OCI-LY3 (cell line): ENCODE results near the gene MTMR2.

ENCODE experiments used
- H2AFZ ChIP-seq: fragments of 200-600, 300-600 bp; shearing (Covaris generic); 2 replicates; pipeline ENCODE4 v1.6.0; 2014; ENCODE audit warnings: antibody characterized with exemption, low read depth, low read length
- H3K27ac ChIP-seq: fragments of 200-600, 300-600 bp; sonication (generic); 2 replicates; pipeline ENCODE4 v1.5.1; 2014; ENCODE audit warnings: mild to moderate bottlenecking, low read length, moderate library complexity, mixed read lengths
- H3K27me3 ChIP-seq: fragments of 200-600, 300-600 bp; sonication (generic); 2 replicates; pipeline ENCODE4 v1.6.1; 2014; ENCODE audit warnings: low read depth, low read length, mixed read lengths
- H3K36me3 ChIP-seq: fragments of 200-600, 300-600 bp; sonication (generic); replicated peaks from 2 replicates; pipeline ENCODE3; 2014; ENCODE audit warnings: low read depth, low read length, mixed read lengths
- H3K4me1 ChIP-seq: fragments of 300-600, 200-600 bp; sonication (generic); 2 replicates; pipeline ENCODE4 v1.6.1; 2014; ENCODE audit warnings: low read length, mixed read lengths
- H3K4me2 ChIP-seq: fragments of 200-600, 300-600 bp; sonication (generic); 2 replicates; pipeline ENCODE4 v1.6.1; 2014; ENCODE audit warnings: low read length, mixed read lengths
- H3K4me3 ChIP-seq: fragments of 300-600, 200-600 bp; sonication (generic); 2 replicates; pipeline ENCODE4 v1.5.1; 2014; ENCODE audit warnings: antibody characterized with exemption, mild to moderate bottlenecking, low read length, moderate library complexity
- H3K79me2 ChIP-seq: fragments of 300-600, 200-600 bp; shearing (Covaris generic); 2 replicates; pipeline ENCODE4 v1.6.1; 2014; ENCODE audit warnings: mild to moderate bottlenecking, low read length, mixed read lengths
- H3K9ac ChIP-seq: fragments of 300-600, 200-600 bp; shearing (Covaris generic); 2 replicates; pipeline ENCODE4 v1.6.0; 2014; ENCODE audit warnings: mild to moderate bottlenecking, low read length, moderate library complexity
- H3K9me3 ChIP-seq: fragments of 200-600, 300-600 bp; shearing (Covaris generic); 2 replicates; pipeline ENCODE4 v1.6.1; 2014; ENCODE audit warnings: low read length, mixed read lengths; ENCODE audit not compliant: insufficient read depth
- H4K20me1 ChIP-seq: fragments of 200-600, 300-600 bp; sonication (generic); 2 replicates; pipeline ENCODE4 v1.6.1; 2016; ENCODE audit warnings: low read length, mixed read lengths; ENCODE audit not compliant: insufficient read depth
- EZH2phosphoT487 ChIP-seq: fragments of 200-600 bp; shearing (Covaris generic); IDR thresholded peaks from 2 replicates; pipeline ENCODE4 v1.6.1; 2018; ENCODE audit warnings: antibody characterized with exemption, mixed run types, low read depth
- TF ChIP-seq, protein P1 (sequence below): fragments of 200-600, 300-600 bp; sonication (generic); IDR thresholded peaks from 2 replicates; pipeline ENCODE4 v1.5.1; 2014; ENCODE audit warnings: antibody characterized with exemption, low read length, low read depth

Gene MTMR2

GRCh38 chr11:95788921-95789505 lies 134.9 kb downstream of the MTMR2 start:
- Histone ChIP-seq H3K27me3 (no peaks in the 10 kb centered on the region), H3K36me3 (peaks cover 22% of the 10 kb centered on the region), H4K20me1 (peaks cover 20% of the 10 kb centered on the region), H3K9me3 (no peaks in the 10 kb centered on the region), H3K4me3 (peak overlapping the region; percentile 94), H3K4me1 (peaks cover 17% of the 10 kb centered on the region), H3K9ac (peak overlapping the region; percentile 93), H3K79me2 (peaks cover 55% of the 10 kb centered on the region), H3K27ac (peak overlapping the region; percentile 92), H2AFZ (peak overlapping the region; percentile 46; the same call in 1 of the 2 replicates), H3K4me2 (peak overlapping the region; percentile 89)
- TF ChIP-seq, protein P1, sequence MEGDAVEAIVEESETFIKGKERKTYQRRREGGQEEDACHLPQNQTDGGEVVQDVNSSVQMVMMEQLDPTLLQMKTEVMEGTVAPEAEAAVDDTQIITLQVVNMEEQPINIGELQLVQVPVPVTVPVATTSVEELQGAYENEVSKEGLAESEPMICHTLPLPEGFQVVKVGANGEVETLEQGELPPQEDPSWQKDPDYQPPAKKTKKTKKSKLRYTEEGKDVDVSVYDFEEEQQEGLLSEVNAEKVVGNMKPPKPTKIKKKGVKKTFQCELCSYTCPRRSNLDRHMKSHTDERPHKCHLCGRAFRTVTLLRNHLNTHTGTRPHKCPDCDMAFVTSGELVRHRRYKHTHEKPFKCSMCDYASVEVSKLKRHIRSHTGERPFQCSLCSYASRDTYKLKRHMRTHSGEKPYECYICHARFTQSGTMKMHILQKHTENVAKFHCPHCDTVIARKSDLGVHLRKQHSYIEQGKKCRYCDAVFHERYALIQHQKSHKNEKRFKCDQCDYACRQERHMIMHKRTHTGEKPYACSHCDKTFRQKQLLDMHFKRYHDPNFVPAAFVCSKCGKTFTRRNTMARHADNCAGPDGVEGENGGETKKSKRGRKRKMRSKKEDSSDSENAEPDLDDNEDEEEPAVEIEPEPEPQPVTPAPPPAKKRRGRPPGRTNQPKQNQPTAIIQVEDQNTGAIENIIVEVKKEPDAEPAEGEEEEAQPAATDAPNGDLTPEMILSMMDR: no peak
- no peak for TF ChIP-seq EZH2phosphoT487
